ENCODE measurements around the gene C1orf159.

The C1orf159 gene

GRCh38 chr1:1045129-1045528, 70.8 kb downstream of the C1orf159 start:
- H3K36me3 ChIP-seq (ENCODE audit: control insufficient read depth in 2 of 2, insufficient read depth in 1 of 2, low read length in 2 of 2) = peaks cover 0 to 68% of the 10 kb centered on the region in 2 experiments; a peak in 1 of 3 replicates
- ChIA-PET CTCF (no interaction called here), POLR2A (no interaction called here)
- no peaks in the 10 kb centered on the region for H3K9me3 ChIP-seq (ENCODE audit: control insufficient read depth, insufficient read depth, low read depth, low read length)
- H3K4me1 ChIP-seq (ENCODE audit: control insufficient read depth, insufficient read depth, low read length) = no peaks in the 10 kb centered on the region
- H3K27ac ChIP-seq (ENCODE audit: extremely low read depth, low read depth, low read length) = no peak overlapping the region
- TF ChIP-seq, protein P1, sequence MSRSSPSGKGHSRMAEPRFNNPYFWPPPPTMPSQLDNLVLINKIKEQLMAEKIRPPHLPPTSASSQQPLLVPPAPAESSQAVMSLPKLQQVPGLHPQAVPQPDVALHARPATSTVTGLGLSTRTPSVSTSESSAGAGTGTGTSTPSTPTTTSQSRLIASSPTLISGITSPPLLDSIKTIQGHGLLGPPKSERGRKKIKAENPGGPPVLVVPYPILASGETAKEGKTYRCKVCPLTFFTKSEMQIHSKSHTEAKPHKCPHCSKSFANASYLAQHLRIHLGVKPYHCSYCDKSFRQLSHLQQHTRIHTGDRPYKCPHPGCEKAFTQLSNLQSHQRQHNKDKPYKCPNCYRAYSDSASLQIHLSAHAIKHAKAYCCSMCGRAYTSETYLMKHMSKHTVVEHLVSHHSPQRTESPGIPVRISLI (tag by site-specific recombination; IDR thresholded peaks at IDR 0.05) = no peak
- no peak for TF ChIP-seq ZNF473 (tag by site-specific recombination; IDR thresholded peaks at IDR 0.05)
- TF ChIP-seq, protein P2, sequence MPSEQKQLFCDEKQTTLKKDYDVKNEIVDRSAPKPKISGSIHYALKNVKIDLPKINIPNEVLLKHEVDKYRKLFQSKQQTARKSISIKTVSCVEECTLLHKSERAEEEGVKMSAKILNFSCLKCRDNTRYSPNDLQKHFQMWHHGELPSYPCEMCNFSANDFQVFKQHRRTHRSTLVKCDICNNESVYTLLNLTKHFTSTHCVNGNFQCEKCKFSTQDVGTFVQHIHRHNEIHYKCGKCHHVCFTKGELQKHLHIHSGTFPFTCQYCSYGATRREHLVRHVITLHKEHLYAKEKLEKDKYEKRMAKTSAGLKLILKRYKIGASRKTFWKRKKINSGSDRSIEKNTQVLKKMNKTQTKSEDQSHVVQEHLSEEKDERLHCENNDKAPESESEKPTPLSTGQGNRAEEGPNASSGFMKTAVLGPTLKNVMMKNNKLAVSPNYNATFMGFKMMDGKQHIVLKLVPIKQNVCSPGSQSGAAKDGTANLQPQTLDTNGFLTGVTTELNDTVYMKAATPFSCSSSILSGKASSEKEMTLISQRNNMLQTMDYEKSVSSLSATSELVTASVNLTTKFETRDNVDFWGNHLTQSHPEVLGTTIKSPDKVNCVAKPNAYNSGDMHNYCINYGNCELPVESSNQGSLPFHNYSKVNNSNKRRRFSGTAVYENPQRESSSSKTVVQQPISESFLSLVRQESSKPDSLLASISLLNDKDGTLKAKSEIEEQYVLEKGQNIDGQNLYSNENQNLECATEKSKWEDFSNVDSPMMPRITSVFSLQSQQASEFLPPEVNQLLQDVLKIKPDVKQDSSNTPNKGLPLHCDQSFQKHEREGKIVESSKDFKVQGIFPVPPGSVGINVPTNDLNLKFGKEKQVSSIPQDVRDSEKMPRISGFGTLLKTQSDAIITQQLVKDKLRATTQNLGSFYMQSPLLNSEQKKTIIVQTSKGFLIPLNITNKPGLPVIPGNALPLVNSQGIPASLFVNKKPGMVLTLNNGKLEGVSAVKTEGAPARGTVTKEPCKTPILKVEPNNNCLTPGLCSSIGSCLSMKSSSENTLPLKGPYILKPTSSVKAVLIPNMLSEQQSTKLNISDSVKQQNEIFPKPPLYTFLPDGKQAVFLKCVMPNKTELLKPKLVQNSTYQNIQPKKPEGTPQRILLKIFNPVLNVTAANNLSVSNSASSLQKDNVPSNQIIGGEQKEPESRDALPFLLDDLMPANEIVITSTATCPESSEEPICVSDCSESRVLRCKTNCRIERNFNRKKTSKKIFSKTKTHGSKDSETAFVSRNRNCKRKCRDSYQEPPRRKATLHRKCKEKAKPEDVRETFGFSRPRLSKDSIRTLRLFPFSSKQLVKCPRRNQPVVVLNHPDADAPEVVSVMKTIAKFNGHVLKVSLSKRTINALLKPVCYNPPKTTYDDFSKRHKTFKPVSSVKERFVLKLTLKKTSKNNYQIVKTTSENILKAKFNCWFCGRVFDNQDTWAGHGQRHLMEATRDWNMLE (tag by site-specific recombination; conservative IDR thresholded peaks at IDR 0.05; ENCODE audit: low read depth) = no peak
- peak; percentile 82; the same call in 1 of the 2 replicates for TF ChIP-seq BCL11B (tag by site-specific recombination; IDR thresholded peaks at IDR 0.05; ENCODE audit: low read depth)
- no peak for TF ChIP-seq KLF9 (tag by site-specific recombination; IDR thresholded peaks at IDR 0.05; ENCODE audit: low read depth)
- TF ChIP-seq ZNF214 (tag by site-specific recombination; IDR thresholded peaks at IDR 0.05; ENCODE audit: borderline replicate concordance) = no peak
- no peak overlapping the region for H3K4me3 ChIP-seq (ENCODE audit: low read depth, low read length)

GRCh38 chr1:1044455-1045078, 71.3 kb downstream of the C1orf159 start:
- H3K36me3 ChIP-seq (ENCODE audit: control insufficient read depth in 2 of 2, insufficient read depth in 1 of 2, low read length in 2 of 2) = peaks cover 0 to 66% of the 10 kb centered on the region in 2 experiments; a peak in 1 of 3 replicates
- CTCF ChIA-PET = interaction anchor here (0.5 to 0.6 kb wide), 2 partner anchors 17 to 546 kb away, joined by 3 to 5 read pairs; no protein-coding TSS in a partner anchor
- H3K4me1 ChIP-seq (ENCODE audit: control insufficient read depth, insufficient read depth, low read length) = no peaks in the 10 kb centered on the region
- no peaks in the 10 kb centered on the region for H3K9me3 ChIP-seq (ENCODE audit: control insufficient read depth, insufficient read depth, low read depth, low read length)
- no peak overlapping the region for H3K4me3 ChIP-seq (ENCODE audit: low read depth, low read length)
- POLR2A ChIA-PET = interaction anchor here (0.7 kb wide), 1 partner anchor 14 kb away, joined by 3 read pairs; no protein-coding TSS in a partner anchor
- no peak overlapping the region for H3K27ac ChIP-seq (ENCODE audit: extremely low read depth, low read depth, low read length)
- no peak for TF ChIP-seq ZNF670 (tag by site-specific recombination; IDR thresholded peaks at IDR 0.05; ENCODE audit: low read depth)
- TF ChIP-seq, protein P3, sequence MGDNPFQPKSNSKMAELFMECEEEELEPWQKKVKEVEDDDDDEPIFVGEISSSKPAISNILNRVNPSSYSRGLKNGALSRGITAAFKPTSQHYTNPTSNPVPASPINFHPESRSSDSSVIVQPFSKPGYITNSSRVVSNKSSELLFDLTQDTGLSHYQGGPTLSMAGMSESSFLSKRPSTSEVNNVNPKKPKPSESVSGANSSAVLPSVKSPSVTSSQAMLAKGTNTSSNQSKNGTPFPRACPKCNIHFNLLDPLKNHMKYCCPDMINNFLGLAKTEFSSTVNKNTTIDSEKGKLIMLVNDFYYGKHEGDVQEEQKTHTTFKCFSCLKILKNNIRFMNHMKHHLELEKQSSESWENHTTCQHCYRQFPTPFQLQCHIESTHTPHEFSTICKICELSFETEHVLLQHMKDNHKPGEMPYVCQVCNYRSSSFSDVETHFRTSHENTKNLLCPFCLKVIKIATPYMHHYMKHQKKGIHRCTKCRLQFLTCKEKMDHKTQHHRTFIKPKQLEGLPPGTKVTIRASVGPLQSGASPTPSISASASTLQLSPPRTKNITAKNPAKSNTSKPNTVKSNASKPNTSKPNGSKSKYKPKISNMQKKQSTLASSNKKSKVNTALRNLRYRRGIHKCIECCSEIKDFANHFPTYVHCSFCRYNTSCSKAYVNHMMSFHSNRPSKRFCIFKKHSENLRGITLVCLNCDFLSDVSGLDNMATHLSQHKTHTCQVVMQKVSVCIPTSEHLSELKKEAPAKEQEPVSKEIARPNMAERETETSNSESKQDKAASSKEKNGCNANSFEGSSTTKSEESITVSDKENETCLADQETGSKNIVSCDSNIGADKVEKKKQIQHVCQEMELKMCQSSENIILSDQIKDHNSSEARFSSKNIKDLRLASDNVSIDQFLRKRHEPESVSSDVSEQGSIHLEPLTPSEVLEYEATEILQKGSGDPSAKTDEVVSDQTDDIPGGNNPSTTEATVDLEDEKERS (tag by site-specific recombination; IDR thresholded peaks at IDR 0.05) = no peak
- TF ChIP-seq, protein P4, sequence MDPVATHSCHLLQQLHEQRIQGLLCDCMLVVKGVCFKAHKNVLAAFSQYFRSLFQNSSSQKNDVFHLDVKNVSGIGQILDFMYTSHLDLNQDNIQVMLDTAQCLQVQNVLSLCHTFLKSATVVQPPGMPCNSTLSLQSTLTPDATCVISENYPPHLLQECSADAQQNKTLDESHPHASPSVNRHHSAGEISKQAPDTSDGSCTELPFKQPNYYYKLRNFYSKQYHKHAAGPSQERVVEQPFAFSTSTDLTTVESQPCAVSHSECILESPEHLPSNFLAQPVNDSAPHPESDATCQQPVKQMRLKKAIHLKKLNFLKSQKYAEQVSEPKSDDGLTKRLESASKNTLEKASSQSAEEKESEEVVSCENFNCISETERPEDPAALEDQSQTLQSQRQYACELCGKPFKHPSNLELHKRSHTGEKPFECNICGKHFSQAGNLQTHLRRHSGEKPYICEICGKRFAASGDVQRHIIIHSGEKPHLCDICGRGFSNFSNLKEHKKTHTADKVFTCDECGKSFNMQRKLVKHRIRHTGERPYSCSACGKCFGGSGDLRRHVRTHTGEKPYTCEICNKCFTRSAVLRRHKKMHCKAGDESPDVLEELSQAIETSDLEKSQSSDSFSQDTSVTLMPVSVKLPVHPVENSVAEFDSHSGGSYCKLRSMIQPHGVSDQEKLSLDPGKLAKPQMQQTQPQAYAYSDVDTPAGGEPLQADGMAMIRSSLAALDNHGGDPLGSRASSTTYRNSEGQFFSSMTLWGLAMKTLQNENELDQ (tag by site-specific recombination; IDR thresholded peaks at IDR 0.05; ENCODE audit: low read depth) = no peak
- TF ChIP-seq ZNF654 (tag by site-specific recombination; IDR thresholded peaks at IDR 0.05; ENCODE audit: low read depth) = no peak
- no peak for TF ChIP-seq ZNF239 (tag by site-specific recombination; IDR thresholded peaks at IDR 0.05)
- TF ChIP-seq KLF17 (tag by site-specific recombination; IDR thresholded peaks at IDR 0.05) = no peak
- no peak for TF ChIP-seq INSM2 (tag by site-specific recombination; IDR thresholded peaks at IDR 0.05)
- peak; percentile 44; the same call in 1 of the 2 replicates for TF ChIP-seq EGR2 (tag by site-specific recombination; IDR thresholded peaks at IDR 0.05; ENCODE audit: low read depth)
- TF ChIP-seq ZNF140 (tag by site-specific recombination; IDR thresholded peaks at IDR 0.05) = no peak
- TF ChIP-seq KLF8 (tag by site-specific recombination; IDR thresholded peaks at IDR 0.05) = peak; percentile 34; the same call in 1 of the 2 replicates
- peak; percentile 58; the same call in 1 of the 2 replicates for TF ChIP-seq KLF9 (tag by site-specific recombination; IDR thresholded peaks at IDR 0.05; ENCODE audit: low read depth)
- no peak for TF ChIP-seq ZNF600 (tag by site-specific recombination; IDR thresholded peaks at IDR 0.05)
- TF ChIP-seq ZFHX2 (tag by site-specific recombination; conservative IDR thresholded peaks at IDR 0.05) = peak; percentile 72
